SU-DHL-6 (cell line): ENCODE measurements around the gene KSR2.

ENCODE experiments used
- H2AFZ ChIP-seq: fragments of 200-600 bp; sonication (generic); 2 replicates; pipeline ENCODE4 v1.6.1; 2014; ENCODE audit warnings: low read depth, mild to moderate bottlenecking, moderate library complexity, mixed read lengths, antibody characterized with exemption, low read length; ENCODE audit not compliant: severe bottlenecking
- H3F3A ChIP-seq: fragments of 200-600 bp; shearing (Covaris generic); 2 replicates; pipeline ENCODE4 v1.6.0; 2016; ENCODE audit warnings: antibody characterized with exemption, mild to moderate bottlenecking; ENCODE audit not compliant: insufficient read depth
- H3K27ac ChIP-seq: fragments of 200-600 bp; sonication (generic); 2 replicates; pipeline ENCODE4 v1.5.1; 2016; ENCODE audit warnings: low read depth, mild to moderate bottlenecking, low read length, moderate library complexity, mixed read lengths
- H3K27me3 ChIP-seq: fragments of 200-600 bp; sonication (generic), shearing (Covaris generic); 2 replicates; pipeline ENCODE4 v1.6.0; 2014; ENCODE audit warnings: mild to moderate bottlenecking, low read length
- H3K36me3 ChIP-seq: fragments of 200-600 bp; sonication (generic); 2 replicates; pipeline ENCODE4 v1.6.1; 2014; ENCODE audit warnings: mild to moderate bottlenecking, low read length, mixed read lengths
- H3K4me2 ChIP-seq: fragments of 300-600, 200-600 bp; shearing (Covaris generic), sonication (generic); 2 replicates; pipeline ENCODE4 v1.6.0; 2014; ENCODE audit warnings: low read length, low read depth, mild to moderate bottlenecking; ENCODE audit not compliant: poor library complexity, severe bottlenecking
- H3K4me3 ChIP-seq: fragments of 200-600 bp; sonication (generic); 2 replicates; pipeline ENCODE4 v1.5.1; 2014; ENCODE audit warnings: antibody characterized with exemption, low read length, mild to moderate bottlenecking, mixed read lengths; ENCODE audit not compliant: insufficient read depth, poor library complexity, severe bottlenecking
- H3K79me2 ChIP-seq: fragments of 200-600 bp; sonication (generic); 2 replicates; pipeline ENCODE4 v1.6.1; 2014; ENCODE audit warnings: mild to moderate bottlenecking, low read length, moderate library complexity; ENCODE audit not compliant: insufficient read depth
- H3K9ac ChIP-seq: fragments of 200-600 bp; sonication (generic); 2 replicates; pipeline ENCODE4 v1.7.0; 2014; ENCODE audit warnings: mild to moderate bottlenecking, low read length
- H3K9me2 ChIP-seq: fragments of 200-600 bp; sonication (generic); replicated peaks from 2 replicates; pipeline ENCODE4 v1.6.1; 2014; ENCODE audit warnings: low read length; ENCODE audit not compliant: insufficient read depth
- H3K9me3 ChIP-seq: fragments of 200-600 bp; sonication (generic); 2 replicates; pipeline ENCODE4 v1.6.1; 2014; ENCODE audit warnings: low read length, mixed read lengths; ENCODE audit not compliant: insufficient read depth
- H4K20me1 ChIP-seq: fragments of 200-600 bp; sonication (generic); 2 replicates; pipeline ENCODE4 v1.6.1; 2014; ENCODE audit warnings: low read depth, mild to moderate bottlenecking, antibody characterized with exemption, low read length, moderate library complexity, mixed read lengths
- EZH2phosphoT487 ChIP-seq: fragments of 200-600 bp; sonication (generic), shearing (Covaris generic); conservative IDR thresholded peaks from 2 replicates; pipeline ENCODE4 v1.6.1; 2018; ENCODE audit warnings: mild to moderate bottlenecking, antibody characterized with exemption, low read length, moderate library complexity, mixed read lengths
- TF ChIP-seq, protein P1 (sequence below): fragments of 200-600 bp; sonication (generic); IDR thresholded peaks from one replicate; pipeline ENCODE4 v1.5.1; 2017; ENCODE audit warnings: antibody characterized with exemption, mild to moderate bottlenecking, low read length, moderate library complexity; ENCODE audit not compliant: insufficient read depth, poor library complexity, severe bottlenecking

The KSR2 gene

DNA sequence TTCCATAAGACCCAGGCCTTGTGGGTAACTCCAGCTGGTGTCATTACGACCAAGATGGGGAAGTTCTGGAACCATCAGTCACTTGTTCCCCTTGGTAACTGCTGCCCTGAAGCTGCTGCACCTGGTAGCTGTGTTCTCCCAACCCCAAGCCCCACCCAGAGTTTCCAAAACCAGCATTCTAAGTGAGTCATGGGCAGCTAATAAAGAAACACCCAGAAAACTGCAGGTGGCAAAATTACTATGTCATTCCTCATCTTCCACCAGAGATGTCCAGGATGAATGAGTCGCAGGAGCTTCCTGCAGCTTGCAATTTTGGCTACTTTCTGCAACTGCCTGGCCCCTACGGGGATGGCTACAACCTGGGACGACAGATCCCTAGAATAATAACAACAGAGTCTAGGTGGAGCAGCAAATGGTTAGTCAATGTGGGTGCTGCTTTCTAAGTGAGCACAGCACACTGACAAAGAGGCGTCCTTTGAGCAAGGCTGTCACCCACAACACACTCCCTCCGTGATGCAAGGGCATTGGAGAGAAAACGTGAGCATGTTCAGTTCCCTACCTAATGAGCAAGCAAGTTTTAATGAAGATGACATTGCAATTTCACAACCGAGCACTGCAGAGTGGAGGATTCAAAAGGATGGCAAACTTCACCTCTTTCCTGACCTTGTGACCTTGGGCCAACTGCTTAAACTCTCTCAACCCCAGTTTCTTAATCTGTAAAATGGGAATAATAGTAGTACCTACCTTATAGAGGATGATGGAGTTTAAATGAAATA, 306.0 kb downstream of the KSR2 start:
- TF ChIP-seq, protein P1, sequence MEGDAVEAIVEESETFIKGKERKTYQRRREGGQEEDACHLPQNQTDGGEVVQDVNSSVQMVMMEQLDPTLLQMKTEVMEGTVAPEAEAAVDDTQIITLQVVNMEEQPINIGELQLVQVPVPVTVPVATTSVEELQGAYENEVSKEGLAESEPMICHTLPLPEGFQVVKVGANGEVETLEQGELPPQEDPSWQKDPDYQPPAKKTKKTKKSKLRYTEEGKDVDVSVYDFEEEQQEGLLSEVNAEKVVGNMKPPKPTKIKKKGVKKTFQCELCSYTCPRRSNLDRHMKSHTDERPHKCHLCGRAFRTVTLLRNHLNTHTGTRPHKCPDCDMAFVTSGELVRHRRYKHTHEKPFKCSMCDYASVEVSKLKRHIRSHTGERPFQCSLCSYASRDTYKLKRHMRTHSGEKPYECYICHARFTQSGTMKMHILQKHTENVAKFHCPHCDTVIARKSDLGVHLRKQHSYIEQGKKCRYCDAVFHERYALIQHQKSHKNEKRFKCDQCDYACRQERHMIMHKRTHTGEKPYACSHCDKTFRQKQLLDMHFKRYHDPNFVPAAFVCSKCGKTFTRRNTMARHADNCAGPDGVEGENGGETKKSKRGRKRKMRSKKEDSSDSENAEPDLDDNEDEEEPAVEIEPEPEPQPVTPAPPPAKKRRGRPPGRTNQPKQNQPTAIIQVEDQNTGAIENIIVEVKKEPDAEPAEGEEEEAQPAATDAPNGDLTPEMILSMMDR, result no peak
- TF ChIP-seq EZH2phosphoT487, result no peak
- H3K4me3 ChIP-seq, result no peak overlapping the region
- H3K36me3 ChIP-seq, result no peaks in the 10 kb centered on the region
- no peaks in the 10 kb centered on the region for H3K9me2 ChIP-seq
- H3K27me3 ChIP-seq, result no peaks in the 10 kb centered on the region
- H4K20me1 ChIP-seq, result no peaks in the 10 kb centered on the region
- H3K9ac ChIP-seq, result no peak overlapping the region
- no peaks in the 10 kb centered on the region for H3K9me3 ChIP-seq
- H3K79me2 ChIP-seq, result no peaks in the 10 kb centered on the region
- H3F3A ChIP-seq, result no peaks in the 10 kb centered on the region
- no peak overlapping the region for H2AFZ ChIP-seq
- H3K27ac ChIP-seq, result no peak overlapping the region
- no peak overlapping the region for H3K4me2 ChIP-seq

DNA sequence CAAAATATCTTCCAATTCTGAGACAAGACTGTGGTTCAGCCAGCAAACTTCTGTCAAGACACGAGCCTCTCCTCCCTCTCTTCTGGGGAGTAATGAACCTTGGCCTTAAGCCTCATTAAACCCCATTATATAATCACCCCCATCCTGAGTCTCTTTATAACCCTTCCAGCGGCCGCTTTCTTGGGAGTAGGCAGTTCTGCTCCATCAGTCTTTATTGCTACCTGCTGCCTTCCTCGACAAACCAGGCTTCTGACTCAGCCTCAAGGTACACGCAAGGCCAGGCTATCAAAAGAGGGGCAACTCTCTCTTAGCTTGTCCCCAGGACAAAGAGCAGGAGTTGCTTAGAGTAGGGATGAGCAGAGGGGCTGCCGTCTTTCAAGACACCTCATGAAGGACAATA, 306.6 kb downstream of the KSR2 start:
- H4K20me1 ChIP-seq, result no peaks in the 10 kb centered on the region
- no peaks in the 10 kb centered on the region for H3K79me2 ChIP-seq
- TF ChIP-seq, protein P1, result no peak
- TF ChIP-seq EZH2phosphoT487, result no peak
- no peak overlapping the region for H3K4me3 ChIP-seq
- no peaks in the 10 kb centered on the region for H3K27me3 ChIP-seq
- no peak overlapping the region for H2AFZ ChIP-seq
- H3K9me3 ChIP-seq, result no peaks in the 10 kb centered on the region
- H3K27ac ChIP-seq, result no peak overlapping the region
- H3K4me2 ChIP-seq, result no peak overlapping the region
- no peaks in the 10 kb centered on the region for H3F3A ChIP-seq
- H3K36me3 ChIP-seq, result no peaks in the 10 kb centered on the region
- no peak overlapping the region for H3K9ac ChIP-seq
- no peaks in the 10 kb centered on the region for H3K9me2 ChIP-seq

GRCh38 chr12:117661471-117661870, 307.3 kb downstream of the KSR2 start:
- H3K36me3 ChIP-seq, result no peaks in the 10 kb centered on the region
- H3K27ac ChIP-seq, result no peak overlapping the region
- no peaks in the 10 kb centered on the region for H3K27me3 ChIP-seq
- no peak overlapping the region for H2AFZ ChIP-seq
- TF ChIP-seq, protein P1, result no peak
- no peak overlapping the region for H3K9ac ChIP-seq
- H3K79me2 ChIP-seq, result no peaks in the 10 kb centered on the region
- no peaks in the 10 kb centered on the region for H4K20me1 ChIP-seq
- no peaks in the 10 kb centered on the region for H3K9me2 ChIP-seq
- H3K9me3 ChIP-seq, result no peaks in the 10 kb centered on the region
- no peak overlapping the region for H3K4me2 ChIP-seq
- no peak overlapping the region for H3K4me3 ChIP-seq
- H3F3A ChIP-seq, result no peaks in the 10 kb centered on the region
